Hindlimb muscle (tissue), 1 donor: ENCODE data around the gene CMTM3. TPM values are rescaled to one million over a fixed set of nuclear protein-coding genes. Genes with fewer than 3 reads are reported as not detected.
"Not testable (repeated sequence)": the region's sequence is repeated elsewhere in the genome, so short reads cannot be mapped to it uniquely, and the experiment has no call there.

ENCODE experiments used
- DNase-seq: peaks from one replicate; pipeline ENCODE4 v3.0.0-alpha.2; 2013
- polyA plus RNA-seq: library from polyadenylated mRNA; unstranded; fragments of 120-200 nt; gene quantifications from one replicate; pipeline ENCODE4 v1.2.1, GENCODE V29; 2013; ENCODE audit not compliant: insufficient read length

Gene CMTM3
- polyA plus RNA-seq, 1 donor, result 55.3 TPM

DNA sequence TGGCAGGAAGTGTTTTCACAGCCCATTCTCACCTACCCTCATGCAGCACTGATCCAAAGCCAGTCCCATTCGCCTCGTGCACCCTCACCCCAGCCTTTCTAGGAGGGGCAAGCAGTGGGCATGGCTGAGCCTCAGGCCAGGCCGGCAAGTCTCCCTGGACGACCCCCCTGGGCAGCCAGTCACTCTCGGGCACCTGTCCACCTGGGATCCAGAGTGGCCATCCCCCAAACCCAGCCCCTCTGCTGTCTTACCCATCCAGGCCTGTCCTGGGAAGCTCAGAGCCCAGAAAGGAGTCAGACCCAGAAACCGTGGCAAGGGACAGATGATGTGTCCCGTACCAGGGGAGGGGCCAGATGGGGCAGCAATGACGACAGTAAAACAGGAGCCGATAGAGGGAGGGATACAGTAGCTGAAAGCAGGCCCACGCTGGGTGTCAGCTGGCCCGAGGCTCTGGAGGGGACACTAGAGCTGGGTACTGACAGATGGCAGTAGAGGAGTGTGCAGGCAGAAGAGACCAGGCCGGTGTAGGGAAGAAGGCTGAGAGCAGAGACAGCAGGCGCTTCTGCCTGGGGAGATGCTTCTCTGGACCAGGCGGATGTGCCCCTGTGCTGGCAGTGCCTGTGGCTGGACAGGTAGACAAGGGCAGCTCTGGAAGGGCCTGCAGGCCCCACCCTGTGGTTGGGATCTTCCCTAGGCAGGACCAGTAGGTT, 5.8 kb downstream of the CMTM3 start:
- DNase-seq, result no peak

DNA sequence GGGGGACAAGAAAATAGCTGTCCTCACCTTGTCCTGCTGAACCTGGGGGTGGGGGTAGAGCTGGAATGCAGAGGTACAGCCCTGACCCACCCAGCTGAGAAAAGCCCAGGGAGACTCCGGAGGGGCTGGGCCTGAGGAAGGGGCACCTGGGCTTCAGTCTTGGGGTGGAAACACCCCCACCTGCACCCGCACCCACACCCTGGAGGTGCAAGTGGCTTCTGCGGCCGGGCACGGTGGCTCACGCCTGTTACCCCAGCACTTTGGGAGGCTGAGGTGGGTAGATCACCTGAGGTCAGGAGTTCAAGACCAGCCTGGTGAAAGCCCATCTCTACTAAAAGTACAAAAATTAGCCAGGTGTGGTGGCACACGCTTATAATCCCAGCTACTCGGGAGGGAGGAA, 7.4 kb downstream of the CMTM3 start:
- not testable (repeated sequence) for DNase-seq

DNA sequence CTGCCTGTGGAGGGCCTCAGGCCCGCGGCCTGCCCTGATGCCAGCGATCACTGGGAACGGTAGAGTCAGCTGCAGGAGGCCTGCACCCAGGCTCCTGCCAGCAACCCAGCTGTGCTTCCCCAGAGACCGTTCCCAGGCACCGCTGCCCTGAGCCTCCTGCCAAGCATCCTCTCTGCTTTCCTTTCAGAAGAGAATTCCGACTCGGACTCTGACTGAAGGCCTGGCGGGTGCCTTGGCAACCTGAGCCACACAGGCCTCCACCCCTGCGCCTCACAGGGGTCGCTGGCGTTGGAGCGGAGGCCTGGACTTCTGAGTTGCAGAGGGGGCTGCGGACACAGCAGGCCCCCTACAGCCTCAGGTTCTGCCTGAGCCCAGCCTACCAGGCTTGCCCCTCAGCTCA, 7.9 kb downstream of the CMTM3 start:
- DNase-seq, result no peak

DNA sequence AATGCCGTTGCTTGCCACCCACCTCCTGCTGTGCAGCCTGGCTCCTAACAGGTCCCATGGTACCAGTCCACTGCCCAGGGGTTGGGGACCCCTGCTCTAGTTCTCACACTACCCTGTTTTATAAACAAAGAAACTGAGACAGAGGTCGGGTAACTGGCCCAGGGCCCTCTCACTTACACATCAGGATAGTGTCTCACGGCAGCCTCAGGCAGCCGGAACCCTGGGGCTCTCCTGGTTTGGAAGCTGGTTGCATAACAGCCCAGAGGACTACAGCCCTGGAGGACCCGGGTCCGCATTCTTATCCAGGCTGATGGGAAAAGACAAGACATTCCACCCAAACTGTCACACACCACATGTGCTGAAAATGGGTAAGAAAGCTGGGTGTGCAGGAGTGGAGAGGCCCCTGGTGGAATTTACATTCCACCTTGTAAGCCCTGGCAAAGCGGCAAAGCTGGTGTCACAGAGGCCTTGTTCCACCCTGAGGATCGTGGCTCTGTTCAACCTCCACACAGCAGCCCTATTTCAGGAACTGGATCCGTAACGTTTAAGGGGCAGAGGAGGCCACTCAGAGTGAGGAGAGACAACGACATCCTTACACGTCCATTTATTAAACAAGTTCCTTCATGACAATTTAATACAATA, 9.8 kb downstream of the CMTM3 start:
- DNase-seq, result no peak

DNA sequence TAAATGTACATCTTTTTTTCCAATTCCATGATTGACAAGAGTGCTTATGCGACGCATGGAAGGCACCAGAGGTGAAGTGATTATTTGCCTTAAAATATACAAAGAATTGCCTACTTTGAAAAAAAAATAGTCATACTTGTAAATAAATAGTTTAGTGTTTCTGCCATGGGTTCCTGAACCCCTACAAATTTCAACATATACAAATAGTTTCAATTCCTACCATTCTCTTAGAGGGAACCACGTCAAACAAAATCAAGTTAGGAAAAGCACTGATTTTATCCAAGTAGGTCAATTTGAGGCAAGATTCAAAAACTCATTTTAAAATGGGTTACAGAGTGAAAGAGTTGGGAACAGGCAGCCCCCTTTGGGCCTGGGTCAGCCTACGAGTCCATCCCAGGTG, 11.7 kb downstream of the CMTM3 start:
- no peak for DNase-seq

DNA sequence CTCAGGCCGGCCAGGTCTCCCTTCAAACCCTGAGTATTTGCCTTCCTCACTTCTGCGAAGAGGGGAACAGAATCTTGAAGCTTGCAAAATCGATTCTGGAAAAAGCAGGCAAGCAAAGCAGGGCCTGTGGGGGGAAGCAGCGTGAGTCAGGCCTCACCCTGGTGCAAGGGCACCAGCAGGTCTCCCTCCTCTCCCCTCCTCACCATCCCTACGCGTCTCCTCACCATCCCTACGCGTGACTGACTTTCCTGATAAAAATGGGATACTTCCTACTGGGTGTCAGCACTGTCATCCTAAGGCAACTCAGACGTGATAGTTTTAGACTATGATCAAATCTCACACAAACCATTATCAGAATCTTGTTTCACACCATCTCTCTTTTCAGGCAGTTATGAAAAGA, 12.1 kb downstream of the CMTM3 start:
- DNase-seq, result no peak

DNA sequence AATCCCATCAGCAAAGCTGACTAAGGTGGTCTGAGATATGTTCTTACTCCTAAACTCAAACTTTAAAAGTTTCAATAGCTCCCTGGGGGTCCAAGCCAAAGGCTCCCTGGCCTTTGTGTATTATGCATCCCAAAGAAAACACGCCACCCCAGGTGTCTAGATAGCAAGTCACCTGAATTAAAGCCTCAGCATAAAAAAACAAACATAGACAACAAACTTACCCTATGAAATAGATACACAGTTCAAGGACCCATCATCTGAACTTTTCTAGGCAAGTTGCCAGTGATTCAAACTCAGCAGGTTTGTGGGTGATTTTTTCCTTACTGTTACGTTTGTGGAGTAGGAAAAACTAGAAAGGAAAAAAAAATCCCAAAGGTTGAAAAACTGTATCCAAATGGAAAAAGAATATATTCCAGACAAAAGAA, 12.5 kb downstream of the CMTM3 start:
- no peak for DNase-seq

DNA sequence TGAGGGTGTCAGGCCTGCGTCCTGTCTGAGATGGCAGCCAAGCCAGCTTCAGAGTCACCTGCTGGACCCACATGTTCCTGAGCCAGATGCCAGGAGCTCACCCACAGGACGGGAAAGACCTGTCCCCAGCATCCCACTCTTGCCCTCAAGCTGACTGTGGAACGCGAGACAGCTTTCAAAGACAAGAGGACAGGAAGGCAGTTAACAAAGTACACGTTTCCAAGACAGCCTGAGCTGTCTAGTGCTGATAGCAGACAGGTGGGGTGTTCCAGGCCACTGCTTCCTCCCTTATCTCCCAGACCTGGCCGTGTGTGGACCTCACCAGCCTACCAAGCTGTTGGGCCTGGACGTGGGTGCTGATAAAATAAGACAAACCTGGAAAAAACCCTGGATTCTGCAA, 13.2 kb downstream of the CMTM3 start:
- DNase-seq, result no peak

DNA sequence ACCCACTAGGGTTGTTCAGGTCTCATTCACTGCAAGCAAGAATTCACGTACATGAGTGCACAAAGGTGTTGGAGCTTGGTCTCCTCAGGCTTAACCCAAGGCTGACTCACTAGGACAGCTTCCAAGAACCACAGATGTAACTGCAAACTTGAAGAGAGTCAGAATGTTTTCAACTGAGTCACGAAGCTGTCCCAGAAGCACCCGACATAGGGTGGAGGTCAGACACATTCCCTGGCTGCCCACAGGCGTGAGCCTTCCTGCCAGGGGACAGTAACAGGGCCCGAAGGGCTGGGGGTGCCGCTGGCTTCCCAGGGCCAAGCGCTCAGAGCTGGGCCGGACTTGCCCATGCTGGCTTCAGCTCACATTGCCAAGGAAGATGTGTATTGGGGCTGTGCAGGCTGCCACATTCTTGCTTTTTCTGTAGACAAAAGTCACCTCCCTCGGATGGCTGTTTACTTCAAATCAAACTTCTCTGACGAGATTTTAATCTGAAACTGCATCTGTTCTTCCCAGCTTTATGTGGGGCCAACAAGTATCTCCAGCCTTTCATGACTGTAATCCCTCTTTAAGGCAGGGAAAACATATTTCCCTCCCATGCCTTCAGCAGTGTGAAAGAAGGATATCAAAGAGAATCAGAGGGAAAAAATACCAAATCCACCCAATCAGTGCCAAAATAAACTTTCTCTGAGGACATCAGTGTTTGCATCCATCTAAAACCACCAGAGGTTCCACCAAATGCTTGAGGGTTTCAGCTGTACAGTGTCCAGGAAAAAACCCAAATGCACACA, 14.3 kb downstream of the CMTM3 start:
- no peak for DNase-seq

DNA sequence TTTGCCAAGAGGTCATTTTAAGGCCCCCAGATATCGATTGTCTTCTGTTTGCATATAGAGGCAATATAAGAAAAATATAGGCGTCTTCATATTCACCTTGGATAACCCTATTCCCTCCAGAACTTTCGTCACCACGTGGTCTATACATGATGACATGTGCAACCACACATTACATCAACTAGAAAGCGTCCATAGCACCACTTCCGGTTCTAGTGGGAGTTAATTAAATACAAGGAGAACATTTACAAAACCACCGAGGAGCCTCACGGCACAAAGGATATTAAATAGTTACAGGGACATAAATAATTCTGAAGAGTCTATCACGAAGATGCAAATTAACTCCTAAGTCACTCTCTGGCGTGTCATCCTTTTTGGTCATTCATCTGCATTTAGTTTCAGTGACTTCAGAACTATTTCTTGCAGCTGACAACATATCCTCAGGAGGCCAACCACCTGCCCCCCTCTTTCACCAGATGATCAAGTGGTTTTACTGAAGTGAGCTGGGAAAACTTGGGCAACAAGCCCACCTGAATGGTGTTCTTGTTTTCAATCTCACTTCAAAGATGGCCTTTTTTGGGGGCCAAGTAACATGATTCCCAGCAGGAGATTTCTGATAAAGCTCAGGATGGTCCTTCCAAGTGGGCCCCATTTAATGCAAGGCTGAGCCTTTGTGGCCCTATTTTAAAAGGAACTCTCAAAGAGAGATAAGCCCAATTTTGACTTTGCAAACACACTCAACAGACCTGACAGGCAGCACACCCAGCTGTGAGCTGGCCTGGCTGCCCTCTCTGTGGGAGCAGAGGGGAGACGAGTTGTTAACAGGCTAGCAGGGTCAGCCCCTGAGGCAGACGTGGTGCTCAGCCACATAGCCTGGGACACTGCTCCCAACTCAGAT, 15.3 kb downstream of the CMTM3 start:
- no peak for DNase-seq

DNA sequence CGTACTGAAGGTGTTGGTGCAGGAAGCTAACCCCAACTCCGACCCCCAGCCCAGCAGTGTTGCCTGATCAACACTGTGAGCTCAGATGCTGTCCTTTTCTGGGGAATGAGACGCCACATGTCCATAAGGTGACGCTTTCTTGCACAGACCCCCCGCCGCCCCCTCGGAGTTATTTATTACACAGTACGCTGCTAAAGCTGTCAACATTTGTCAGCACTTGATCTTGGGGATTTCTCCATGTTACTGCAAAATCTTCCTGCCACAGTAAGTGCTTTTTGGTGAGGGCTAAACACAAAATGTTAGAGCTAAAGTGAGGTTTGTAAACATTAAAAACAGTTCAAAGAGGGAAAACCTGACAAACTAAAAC, 15.9 kb downstream of the CMTM3 start:
- DNase-seq, result no peak

DNA sequence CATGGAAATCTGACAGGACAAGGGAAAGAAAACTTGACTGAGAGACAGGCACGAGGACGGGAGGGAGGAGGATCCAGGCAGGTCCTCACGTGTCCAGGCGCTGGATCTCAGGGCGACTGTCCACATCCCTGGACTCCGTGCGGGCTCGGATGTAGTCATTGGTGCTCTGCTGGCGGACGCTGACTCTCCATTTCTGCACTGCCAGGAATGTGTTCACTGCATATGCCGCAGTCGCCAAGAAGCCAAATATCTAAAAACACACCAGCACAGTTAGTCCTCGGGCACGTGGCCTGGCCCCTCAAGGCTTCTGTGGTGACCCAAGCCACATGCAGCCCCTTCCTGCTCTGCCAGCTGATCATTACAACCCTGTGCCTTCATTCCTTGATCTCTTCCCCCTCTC, 17.5 kb downstream of the CMTM3 start:
- DNase-seq, result no peak

DNA sequence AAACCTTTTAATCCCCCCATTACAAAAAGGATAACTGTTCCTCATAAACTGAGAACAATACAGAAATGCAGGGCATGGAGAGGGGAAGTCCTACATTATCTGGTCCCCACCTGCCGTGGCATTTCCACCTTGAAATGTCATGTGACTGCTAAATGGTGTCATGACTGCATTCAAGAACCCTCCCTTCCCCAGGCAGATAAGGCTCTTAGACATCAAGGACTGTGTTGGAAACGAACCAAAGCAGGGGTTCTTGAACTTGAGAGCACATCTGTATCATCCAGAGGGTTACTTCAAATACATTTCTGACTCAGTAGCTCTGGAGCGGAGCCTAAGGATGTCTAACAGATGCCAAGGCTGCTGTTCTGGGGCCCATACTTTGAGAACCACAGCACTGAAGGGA, 18.4 kb downstream of the CMTM3 start:
- no peak for DNase-seq

DNA sequence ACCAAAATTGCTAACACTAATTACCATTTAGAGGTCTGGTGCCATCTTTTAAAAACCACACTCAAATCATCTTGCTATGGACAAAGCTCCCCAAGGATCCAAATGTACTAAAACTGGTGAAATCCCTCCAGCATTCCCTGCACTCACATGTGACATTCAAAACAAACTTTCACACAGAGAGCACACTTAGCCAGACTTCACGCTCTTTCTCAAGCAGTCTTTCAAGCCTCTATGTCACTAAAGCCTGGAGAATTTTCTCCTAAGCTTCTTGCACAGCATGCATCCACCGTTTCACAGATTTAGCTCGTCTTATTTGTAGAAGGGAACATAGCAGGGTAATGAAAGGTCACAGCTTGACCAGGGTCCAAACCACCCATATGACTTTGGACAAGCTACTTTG, 19.3 kb downstream of the CMTM3 start:
- no peak for DNase-seq

DNA sequence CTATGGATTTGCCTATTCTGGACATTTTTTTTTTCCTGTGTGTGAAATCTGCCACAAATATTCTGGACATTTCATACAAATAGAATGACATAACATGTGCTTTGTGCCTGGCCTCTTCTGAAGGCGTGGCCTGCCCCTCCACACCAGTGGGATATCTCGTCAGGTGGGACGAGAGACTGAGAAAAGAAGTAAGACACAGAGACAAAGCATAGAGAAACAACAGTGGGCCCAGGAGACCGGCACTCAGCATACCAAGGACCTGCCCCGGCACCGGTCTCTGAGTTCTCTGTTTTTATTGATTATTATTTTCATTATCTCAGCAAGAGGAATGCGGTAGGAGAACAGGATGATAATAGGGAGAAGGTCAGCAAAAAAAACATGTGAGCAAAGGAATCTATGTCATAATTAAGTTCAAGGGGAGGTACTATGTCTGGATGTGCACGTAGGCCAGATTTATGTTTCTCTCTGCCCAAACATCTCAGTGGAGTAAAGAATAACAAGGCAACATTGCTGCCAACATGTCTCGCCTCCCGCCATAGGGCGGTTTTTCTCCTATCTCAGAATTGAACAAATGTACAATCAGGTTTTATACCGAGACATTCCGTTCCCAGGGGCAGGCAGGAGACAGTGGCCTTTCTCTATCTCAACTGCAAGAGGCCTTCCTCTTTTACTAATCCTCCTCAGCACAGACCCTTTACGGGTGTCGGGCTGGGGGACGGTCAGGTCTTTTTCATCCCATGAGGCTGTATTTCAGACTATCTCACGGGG, 23.3 kb downstream of the CMTM3 start:
- not testable (repeated sequence) for DNase-seq

DNA sequence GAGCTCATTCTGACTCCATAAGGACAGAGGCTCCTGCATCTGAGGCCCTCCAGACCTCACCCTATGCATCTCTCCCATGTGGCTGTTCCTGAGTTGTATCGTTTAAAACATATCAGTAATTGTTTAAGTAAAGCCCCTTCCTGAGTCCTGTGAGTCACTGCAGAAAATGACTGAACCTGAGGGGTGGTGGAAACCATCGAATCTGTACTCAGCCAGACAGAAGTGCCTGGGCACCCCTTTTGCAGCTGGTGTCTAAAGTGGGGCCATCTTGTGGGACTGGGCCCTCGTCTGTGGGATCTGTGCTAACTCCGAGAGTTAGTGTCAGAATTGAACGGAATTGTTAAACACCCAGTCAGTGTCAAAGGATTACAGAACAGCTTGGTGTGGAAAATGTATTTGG, 25.4 kb downstream of the CMTM3 start:
- DNase-seq, result no peak

DNA sequence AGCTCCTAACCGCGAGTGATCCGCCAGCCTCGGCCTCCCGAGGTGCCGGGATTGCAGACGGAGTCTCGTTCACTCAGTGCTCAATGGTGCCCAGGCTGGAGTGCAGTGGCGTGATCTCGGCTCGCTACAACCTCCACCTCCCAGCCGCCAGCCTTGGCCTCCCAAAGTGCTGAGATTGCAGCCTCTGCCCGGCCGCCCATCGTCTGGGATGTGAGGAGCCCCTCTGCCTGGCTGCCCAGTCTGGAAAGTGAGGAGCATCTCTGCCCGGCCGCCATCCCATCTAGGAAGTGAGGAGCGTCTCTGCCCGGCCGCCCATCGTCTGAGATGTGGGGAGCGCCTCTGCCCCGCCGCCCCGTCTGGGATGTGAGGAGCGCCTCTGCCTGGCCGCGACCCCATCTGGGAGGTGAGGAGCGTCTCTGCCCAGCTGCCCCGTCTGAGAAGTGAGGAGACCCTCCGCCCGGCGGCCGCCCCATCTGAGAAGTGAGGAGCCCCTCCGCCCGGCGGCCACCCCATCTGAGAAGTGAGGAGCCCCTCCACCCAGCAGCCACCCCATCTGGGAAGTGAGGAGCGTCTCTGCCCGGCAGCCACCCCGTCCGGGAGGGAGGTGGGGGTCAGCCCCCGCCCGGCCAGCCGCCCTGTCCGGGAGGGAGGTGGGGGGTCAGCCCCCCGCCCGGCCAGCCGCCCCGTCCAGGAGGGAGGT, 26.2 kb downstream of the CMTM3 start:
- not testable (repeated sequence) for DNase-seq

DNA sequence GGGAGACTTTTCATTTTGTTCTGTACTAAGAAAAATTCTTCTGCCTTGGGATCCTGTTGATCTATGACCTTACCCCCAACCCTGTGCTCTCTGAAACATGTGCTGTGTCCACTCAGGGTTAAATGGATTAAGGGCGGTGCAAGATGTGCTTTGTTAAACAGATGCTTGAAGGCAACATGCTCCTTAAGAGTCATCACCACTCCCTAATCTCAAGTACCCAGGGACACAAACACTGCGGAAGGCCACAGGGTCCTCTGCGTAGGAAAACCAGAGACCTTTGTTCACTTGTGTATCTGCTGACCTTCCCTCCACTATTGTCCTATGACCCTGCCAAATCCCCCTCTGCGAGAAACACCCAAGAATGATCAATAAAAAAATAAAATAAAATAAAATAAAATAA, 27.1 kb downstream of the CMTM3 start:
- DNase-seq, result not testable (repeated sequence)

DNA sequence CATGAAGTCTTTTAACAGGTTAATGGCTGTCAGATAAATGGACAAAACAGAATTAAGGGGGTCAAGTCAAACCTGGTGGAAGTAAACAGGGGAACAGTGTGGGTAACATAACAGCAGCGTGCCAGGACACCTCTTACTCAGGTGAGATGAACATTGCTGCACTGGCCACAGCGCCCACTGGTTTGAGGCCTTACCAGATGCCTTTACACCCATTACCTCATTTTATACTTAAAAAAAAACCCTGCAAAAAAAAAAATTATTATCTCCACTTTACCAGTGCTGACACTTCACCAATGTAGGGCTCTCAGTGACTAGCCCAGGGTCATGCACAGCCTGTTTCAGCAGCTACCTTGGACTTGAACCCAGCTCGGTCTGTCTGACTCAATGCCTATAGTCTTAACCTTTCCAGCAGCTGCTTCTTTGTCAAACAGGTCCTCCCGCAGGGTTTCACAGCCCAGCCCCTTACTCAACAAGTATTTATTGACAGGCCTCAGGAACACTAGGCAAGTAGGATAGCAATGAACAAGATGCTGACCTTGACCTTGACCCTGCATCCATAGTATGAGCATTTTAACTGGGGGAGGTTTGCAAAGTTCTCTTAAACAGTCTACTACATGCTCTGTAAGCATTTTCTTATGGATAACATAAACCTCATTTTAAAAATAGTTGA, 30.2 kb downstream of the CMTM3 start:
- DNase-seq, result no peak

DNA sequence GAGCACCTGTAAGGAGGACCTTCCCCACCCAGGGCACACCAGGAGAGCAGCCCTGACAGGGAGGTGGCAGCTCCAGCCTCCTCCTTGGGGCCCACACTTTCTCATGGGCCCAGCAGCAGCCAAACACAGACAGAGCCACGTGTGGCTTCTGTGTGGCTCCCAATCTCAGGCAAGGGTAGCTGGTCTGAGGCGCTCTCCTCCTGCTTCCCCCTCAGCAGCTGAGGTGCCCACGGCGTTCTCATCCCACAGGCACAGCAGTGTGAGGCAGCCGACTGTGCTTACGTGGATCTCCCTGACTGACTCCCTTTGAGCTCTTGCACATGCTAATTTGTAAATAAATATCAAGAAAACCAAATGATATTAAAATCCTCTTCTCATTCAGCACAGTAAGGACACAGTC, 30.9 kb downstream of the CMTM3 start:
- no peak for DNase-seq

DNA sequence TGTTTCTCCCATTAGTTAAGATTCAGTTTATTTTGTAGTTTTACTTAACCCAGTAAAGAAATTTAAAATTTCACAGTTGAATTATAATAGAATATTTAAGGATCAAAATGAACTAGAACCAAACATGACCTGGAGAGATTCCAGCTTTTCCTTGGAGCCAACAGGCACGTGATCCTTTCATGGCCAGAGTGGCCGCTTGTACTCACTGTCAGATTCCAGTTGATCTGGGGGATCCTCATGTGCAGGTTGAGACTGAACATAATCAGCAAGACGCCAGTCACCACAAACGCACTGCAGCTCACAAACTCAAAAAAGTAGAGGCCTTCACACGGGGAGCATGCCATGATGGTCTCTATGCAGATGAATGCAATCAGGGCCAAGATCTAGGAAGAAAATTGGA, 31.7 kb downstream of the CMTM3 start:
- no peak for DNase-seq
